GM21381 (cell line): ENCODE measurements around the gene DNAJC2.
"Not testable (repeated sequence)": the region's sequence is repeated elsewhere in the genome, so short reads cannot be mapped to it uniquely, and the experiment has no call there.

Source experiments
- ATAC-seq: cut with Tn5 transposase; IDR thresholded peaks from one replicate; pipeline ENCODE4 v1.9.1; 2021; ENCODE audit warnings: mild to moderate bottlenecking, moderate library complexity; ENCODE audit not compliant: unreplicated experiment

Gene DNAJC2

DNA sequence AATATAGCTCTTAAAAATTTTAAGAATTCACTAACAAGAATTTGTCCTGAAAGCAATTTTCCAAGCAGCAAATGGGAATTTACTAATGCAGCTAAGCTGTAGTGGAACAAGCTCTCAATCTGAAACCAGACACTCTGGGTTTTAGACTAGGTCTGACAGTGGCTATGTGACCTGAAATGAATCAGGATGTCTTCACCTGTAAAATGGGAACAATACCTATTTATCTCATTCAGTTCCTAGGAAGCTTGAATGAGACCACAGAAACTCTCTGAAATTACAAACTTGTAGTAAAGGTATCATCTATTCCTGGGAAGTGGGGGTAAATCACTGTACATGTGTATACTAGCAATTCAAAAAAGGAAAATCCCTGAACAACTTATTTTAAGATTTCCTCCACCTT is 1.2 kb downstream of the DNAJC2 start:
- no peak for ATAC-seq

DNA sequence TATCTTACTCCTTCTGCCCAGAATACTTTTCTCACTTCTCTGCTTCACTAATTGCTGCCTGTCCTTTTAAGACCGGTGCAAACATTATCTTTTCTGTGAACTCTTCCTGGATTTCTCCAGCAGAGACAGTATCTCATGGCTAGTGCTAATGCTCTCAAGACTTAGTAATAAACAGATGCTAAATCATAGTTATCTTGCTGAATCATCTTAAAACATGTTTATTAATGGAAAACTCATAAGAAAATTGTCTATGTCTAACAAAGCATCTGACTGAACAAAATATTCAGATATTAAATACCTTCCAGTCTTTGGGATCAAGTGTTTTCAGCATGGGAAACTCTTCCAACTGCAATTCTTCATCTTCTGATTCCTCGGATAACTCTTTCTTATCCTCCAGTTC is 3.1 kb downstream of the DNAJC2 start:
- no peak for ATAC-seq

DNA sequence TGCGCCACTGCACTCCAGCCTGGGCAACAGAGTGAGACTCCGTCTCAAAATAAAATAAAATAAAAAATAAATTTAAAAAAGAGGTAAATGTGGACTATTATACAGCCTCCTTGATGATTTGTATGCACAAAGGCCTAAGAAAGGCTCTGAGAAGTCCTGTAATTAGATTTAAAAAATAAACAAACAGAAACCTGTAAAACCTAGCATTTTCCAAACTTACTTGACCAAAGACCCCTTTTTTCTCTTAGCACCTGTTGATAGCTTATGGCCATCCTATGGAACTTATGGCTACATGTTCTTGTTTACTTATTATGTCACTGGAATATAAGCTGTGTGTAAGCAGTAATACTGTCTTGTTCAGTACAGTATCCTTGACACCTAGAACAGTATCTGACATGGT is 5.7 kb downstream of the DNAJC2 start:
- no peak for ATAC-seq

DNA sequence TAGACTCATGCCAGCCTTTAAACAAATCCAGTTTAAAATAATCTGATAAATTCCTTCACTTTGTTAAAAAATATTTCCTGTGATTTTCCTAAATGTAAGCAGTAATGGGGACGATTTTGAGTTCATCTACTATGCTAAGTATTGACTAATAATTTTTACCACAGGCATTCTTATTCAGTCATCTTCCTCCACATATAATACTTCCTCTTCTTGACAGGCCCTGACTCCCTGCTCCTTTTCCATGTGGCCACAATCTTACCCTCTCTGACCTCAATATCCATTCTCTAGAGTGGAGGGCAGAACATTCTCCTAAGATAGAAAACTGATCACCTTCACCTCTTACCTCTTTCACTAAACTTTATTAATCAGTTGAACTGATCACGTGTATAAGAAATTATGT is 7.8 kb downstream of the DNAJC2 start:
- ATAC-seq, result no peak

DNA sequence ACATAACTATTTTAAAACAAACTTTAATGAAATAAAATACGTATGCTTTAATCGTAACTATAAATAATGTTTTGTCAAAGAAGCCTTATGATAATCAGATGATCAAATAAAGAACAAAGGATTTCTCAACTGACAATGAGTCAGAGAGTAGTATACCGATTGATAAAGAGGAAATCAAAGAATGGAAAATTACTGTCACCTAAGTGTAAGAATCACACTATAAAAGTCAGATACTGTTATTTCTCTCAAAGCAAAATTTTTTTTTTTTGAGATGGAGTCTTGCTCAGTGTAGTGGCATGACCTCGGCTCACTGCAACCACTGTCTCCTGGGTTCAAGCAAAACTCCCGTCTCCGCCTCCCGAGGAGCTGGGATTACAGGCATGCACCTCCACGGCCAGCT is 18.8 kb downstream of the DNAJC2 start:
- ATAC-seq, result no peak

DNA sequence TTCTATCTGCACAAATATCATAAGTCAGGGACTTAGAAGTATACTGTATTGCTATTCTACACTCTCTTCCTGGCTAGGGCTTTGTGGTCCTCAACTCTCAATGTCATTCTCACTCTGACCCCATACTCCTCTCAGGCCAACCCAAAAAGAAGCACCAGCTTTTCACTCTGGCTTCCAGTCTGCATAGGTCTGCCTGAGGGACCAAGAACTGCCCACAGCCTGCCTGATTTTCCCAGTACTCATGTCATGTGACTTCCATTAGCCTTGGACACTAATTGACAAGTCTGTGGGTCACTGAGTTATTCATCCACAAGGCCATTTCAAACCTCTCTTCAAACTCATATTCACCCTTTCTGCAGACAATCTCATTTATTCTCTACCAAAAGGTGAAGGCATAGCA is 27.6 kb downstream of the DNAJC2 start:
- ATAC-seq, result no peak

DNA sequence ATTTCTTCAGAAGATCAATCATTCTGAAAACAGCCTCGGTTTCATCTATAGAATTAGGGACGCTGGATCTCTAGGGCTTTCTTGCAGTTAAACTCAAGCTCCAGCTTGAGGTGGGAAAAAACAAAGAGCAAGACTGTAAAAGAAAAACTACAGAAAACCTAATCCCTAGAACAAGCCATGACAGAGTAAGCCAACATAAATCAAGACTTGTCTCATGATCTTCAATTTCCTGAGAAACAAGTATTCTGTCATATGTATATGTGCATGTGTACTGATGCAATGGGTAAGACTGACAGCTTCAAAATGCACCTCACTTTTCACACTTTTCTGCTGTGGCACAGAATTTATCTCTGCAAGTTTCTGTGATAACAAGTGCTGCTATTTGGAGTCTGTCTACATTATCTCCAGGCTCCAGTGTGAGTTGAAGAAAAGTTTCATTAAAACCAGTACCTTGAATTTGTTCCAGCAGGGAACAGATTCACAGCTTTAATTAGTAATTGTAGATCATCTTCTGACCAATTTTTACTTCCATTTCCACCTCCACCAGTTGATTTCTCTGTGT is 28.1 kb downstream of the DNAJC2 start:
- ATAC-seq, result no peak

DNA sequence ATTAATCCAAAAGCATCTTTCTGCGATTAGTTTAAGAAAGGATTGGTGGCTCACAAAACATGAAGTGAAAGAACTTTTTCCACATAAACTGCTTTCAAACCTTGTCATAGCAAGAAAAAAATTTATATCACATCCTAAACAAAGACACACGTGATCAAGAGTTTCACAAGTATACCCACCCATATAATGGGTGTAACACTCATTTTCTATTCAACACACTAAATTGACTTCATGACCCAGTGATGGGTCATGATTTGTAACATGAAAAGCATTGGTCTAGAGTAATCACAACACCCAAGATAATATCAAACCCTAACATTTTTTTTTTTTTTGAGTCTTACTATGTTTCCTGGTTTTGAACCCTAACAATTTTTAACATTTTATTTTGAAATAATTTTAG is 29.7 kb downstream of the DNAJC2 start:
- ATAC-seq, result no peak

DNA sequence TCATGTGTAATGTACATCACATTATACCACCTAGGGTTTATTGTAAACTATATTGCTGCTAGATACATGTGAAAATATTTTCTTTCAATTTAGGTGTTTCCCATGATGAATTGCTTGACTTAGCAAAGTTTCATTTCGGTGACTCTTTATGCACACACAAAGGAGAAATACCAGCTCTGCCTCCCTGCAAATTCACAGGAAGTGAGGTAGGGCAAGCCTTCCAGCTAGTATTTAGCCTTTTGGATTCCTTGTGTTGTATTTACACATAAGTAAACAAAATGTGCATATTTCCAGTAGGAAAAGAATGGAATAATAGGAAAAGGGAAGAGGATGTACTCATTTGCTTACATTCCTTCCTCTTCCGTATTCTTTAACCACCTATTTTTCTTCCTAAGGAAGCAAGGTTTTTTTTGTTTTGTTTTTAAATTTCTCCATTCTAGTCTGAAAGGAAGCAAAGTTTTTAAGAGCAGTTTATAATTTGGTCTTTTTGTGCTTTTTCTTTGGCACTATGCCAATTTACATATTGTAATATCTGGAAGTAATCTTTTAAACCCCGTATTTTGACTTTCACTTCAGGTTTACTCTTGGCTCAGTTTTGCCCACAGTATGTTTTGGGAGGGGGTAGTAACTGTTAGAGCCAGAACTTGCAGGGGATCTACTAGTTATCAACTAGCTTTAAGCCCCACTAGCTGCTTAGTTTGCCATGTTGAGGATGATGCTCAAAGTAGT is 36.9 kb downstream of the DNAJC2 start:
- no peak for ATAC-seq

DNA sequence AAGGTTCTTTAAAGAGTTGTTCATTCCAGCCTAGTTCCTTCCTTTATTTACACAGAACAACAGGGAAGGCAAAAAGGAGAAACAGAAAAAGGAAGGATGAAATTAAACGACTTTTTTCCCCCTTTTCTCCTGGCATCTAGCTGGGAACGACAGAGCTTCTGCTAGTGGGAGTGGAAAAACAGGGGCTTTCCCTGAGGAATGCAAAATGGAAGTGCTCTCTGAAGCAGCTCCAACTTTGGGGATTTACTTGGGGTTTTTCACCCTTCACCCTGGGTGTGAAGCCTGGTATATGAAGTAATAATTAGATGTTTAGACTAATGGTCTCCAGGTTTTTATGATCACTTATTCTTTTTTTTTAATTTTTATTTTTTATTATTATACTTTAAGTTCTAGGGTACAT is 43.1 kb downstream of the DNAJC2 start:
- no peak for ATAC-seq

DNA sequence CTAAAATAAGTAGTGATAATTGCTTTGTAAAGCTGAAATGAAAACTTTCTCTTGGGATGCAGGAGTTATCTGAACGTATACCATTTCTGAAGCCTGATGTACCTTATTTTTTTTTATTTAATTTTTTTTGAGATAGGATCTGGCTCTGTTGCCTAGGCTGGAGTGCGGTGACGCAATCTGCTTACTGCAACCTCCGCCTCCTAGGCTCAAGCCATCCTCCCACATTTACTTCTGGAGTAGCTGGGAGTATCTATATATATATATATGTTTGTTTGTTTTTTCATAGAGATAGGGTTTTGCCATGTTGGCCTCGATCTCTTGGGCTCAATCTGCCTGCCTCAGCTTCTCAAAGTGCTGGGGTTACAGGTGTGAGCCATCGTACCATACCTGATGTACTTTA is 44.9 kb downstream of the DNAJC2 start:
- ATAC-seq, result no peak

DNA sequence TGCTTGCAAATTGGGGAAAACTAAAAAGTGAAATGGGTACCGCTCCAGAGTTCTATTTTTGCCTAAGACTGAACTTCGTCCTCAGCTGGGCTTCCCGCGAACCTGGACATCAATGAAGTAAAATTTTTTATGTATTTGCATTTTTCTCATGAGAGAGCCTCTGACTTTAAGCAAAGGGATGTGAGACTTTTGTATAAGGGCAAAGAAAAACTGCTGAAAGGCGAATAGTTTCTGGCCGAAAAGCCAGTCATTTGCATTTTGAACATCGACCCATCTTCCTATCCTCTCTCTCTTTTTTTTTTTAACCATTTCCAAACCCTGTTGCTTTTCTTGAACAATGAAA is 46.8 kb downstream of the DNAJC2 start:
- peak; percentile 13 for ATAC-seq

DNA sequence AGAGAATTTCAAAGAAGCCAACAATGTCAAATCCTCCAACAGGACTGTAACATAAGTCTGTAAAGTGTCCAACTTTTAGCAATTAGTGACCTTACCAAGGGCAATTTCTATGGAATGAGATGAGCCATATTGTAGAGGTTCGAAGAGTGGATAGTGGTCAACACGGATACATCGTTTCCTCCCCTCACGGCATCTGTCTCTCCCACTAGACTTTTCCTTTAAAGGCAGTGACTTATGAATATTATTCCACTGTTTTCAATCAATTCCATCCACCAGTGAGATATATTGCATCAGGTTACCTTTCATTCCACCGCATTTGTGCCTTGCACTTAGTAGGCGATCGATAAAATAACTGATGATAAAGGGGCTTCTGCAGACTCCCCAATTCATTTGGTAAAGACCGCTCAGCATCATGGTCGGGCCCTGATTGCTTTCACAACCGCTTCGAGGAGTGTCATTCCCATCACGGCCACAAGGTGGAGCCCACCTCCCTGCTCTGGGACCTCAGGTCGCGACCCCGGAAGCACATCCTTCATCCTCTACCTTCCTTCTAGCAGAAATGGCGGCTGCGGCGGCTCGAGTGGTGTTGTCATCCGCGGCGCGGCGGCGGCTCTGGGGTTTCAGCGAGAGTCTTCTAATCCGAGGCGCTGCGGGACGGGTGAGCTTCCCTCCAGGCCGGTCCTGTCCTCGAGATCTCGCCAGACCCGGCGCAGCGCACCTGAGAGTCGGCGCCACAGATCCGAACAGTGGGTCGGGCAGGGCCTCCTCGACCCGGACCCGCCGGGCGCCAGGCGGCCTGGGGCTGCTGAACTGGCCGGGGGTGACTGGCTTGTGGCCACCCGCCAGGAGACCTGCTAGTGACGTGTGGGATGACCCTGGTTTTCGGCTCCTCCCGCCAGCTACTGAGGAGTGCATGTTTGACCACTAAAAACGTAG is 47.4 kb downstream of the DNAJC2 start, which contains the start of gene PMPCB:
TSS of gene PMPCB (plus strand) at position 535 of the 936 bp plus-strand sequence. CDS start at position 560, 25 bp downstream.
- peak; percentile 86 for ATAC-seq

DNA sequence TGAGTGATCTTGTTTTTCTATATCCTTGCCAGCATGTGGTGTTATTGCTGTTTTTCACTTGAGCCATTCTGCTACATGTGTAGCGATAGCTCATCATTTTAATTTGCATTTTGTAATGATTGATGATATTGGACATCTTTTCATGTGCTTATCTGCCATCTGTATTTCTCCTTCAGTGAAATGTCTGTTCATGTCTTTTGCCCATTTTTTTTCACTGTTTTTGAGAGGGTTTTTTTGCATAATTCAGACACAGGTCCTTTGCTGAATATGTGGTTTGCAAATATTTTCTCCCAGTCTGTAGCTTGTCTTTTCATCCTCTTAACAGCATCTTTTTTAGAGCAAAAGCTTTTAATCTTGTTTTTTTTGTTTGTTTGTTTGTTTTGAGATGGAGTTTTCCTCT is 51.0 kb downstream of the DNAJC2 start:
- no peak for ATAC-seq

DNA sequence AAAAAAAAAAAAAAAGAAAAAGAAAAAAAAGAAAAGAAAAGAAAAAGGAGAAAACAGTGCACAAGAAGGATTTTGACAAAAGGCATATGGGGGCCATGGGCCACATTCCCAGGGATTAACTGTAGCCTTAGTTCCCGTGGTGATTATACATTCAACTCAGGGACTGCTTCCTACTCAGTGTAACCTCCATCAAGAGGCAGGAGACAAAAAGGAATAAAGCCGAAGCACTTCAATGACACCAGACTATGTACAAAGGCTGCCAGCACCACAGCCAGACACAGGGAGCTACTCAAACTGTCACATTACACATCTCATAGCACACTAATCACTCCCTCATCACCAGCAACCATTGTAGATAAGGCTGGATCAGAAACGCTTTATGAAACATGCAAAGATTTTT is 52.4 kb downstream of the DNAJC2 start:
- no peak for ATAC-seq

DNA sequence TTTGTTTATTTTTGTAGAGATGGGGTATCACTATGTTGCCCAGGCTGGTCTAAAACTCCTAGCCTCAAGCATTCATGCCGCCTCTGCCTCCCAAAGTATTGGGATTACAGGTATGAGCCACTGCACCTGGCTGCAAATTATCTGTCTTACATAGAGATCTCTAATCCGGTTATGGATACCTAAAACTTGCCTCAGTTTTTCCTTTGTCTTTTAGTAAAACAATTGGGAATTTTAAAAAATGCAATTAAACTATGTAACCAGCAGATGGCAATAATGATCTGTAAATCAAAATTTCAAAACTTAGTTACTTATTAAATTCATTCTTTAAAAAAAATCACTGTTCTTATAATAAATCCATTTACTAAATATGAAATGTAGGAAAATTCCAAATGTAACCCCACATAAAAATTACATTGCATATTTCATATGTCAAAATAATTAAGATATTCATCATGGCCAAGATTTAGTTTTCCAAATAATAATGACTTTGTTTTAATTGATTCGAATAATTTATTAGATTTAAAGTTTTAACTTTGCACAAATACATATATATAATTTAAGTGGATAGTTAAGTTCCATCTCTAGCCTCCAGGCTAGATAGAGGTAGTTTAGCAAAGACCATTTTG is 61.7 kb downstream of the DNAJC2 start:
- ATAC-seq, result not testable (repeated sequence)

DNA sequence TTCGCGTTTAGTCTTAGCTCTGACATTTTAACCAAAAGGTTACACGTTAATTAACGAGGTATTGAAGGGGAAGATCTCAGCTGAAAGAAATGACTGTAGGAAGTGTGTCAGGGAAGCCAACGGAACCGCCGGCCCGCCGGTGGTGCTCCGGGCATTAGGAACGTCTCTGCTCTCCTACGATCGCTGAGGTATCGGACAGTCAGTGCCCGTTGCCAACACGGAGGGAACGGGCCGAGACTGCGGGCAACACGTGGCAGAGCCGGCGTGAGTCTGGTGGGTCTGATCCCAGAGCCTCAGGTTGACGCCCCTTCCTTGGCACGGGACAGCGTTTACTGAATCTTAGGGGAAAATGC is 63.8 kb downstream of the DNAJC2 start:
- peak; percentile 15 for ATAC-seq

DNA sequence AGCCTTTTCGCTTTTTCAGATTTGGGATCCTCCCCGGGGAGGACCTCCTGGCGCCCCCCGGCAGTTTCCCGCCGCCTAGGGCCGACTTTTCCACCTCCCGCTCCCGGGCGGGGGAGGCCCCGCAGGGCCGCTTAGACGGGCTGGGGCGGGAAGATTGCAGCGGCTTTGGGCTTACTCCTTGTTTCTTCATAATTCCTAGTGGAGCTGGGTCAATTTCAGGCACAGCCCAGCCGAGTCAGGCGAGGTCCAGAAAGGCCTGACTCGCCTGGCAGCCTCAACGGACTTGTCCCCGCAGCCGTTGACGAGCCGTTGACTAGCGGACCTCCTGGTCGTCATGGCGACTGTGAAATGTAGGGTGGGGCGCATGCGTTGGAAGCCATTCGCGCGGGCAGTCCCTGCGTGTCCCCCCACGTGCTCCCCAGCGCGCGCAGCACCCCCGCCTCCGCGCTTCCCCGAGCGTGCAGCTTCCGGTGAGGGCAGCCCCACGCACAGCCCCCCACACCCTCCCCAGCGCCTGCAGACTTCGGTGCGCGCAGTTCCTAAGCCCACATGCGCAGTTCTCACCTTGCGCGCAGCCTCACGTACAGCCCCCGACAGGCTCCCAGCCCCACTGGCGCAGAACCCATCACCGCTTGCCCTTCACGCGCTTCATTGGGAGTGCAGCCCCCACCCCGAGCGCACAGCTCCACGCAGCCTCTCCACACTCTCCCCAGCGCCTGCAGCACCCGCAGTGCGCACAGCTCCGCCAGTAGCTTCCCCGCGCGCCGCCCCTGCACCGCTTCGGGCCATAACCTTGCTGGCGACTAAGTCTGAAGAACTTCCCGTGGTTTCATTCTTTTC is 64.4 kb downstream of the DNAJC2 start:
- ATAC-seq, result peak; percentile 94

DNA sequence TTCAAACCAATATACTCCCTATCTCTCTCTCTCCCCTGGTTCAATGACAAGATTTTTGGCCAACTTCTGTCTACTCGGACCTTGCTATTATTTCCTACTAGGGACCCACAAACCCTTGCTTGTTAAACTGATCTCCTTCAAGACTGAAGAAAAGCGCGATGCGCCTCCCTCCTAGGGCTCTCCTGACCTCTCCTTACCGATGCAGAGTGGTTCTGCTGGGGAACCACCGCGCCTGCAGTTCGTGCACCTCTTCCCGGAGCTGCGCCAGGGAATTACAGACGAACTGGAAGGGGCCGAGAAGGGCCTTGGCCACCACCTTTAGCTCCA is 65.0 kb downstream of the DNAJC2 start:
- peak; percentile 28 for ATAC-seq

DNA sequence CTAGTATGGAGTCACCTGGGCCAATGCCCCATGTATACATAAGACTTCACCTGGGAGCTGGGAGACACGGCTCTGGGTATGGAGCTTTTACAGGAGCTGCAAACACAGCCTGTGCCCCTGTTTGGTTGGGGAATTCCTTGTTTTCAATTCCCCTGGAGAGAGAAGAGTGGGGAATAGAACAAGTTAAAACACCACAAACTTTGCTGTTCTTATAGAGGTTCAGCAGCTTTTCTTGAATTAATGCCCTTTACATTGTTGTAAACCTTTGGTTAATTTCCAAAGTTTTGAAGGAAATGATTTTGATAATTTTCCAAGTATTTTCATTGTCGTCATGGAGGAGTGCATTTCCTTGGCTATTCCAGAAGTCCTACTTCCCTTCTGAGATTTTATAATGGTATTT is 66.4 kb downstream of the DNAJC2 start:
- not testable (repeated sequence) for ATAC-seq

DNA sequence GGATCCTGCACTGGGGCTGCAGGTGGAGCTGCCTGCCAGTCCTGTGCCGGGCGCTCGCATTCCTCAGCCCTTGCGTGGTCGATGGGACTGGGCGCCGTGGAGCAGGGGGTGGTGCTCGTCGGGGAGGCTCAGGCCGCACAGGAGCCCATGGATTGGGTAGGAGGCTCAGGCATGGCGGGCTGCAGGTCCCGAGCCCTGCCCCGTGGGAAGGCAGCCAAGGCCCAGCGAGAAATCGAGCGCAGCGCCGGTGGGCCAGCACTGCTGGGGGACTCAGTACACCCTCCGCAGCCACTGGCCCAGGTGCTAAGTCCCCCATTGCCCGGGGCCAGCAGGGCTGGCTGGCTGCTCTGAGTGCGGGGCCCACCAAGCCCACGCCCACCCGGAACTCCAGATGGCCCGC is 69.7 kb downstream of the DNAJC2 start:
- ATAC-seq, result not testable (repeated sequence)
